Measurements from ENCODE around the gene KCTD21.

GRCh38 chr11:78170413-78170812 is 18.0 kb downstream of the KCTD21 start:
- TF ChIP-seq CTCF (conservative IDR thresholded peaks at IDR 0.05; ENCODE audit: low read depth, low read length) (no peak), POLR2A (IDR thresholded peaks at IDR 0.05; ENCODE audit: low read depth, low read length) (no peak), SMC3 (IDR thresholded peaks at IDR 0.05; ENCODE audit: low read depth, low read length) (no peak), RCOR1 (IDR thresholded peaks at IDR 0.05; ENCODE audit: insufficient replicate concordance, low read length) (no peak), RFX5 (IDR thresholded peaks at IDR 0.05; ENCODE audit: low read depth, low read length) (no peak), FOS (IDR thresholded peaks at IDR 0.05; ENCODE audit: low read depth, low read length) (no peak), RAD21 (IDR thresholded peaks at IDR 0.05; ENCODE audit: low read length) (no peak)
